ENCODE data around the gene HBM.

Gene HBM

GRCh38 chr16:212999-213398 is 47.2 kb downstream of the HBM start:
- DNase-seq = no peak
- in situ Hi-C loops (cut with MboI; ENCODE audit: low pct_unique_long_range_greater_than_20kb, low sequenced_read_pairs) = no loop called here
